Stimulated activated naive CD4-positive, alpha-beta T cell treated with Interleukin-2 at 50 U/mL for 16 hours (primary cell): Measurements from ENCODE around the gene FRG1.
"Not testable (repeated sequence)": the region's sequence is repeated elsewhere in the genome, so short reads cannot be mapped to it uniquely, and the experiment has no call there.

Experiments
- DNase-seq: peaks from one replicate; lab custom pipeline; 2025; lab: John Stamatoyannopoulos, UW

Gene FRG1

DNA sequence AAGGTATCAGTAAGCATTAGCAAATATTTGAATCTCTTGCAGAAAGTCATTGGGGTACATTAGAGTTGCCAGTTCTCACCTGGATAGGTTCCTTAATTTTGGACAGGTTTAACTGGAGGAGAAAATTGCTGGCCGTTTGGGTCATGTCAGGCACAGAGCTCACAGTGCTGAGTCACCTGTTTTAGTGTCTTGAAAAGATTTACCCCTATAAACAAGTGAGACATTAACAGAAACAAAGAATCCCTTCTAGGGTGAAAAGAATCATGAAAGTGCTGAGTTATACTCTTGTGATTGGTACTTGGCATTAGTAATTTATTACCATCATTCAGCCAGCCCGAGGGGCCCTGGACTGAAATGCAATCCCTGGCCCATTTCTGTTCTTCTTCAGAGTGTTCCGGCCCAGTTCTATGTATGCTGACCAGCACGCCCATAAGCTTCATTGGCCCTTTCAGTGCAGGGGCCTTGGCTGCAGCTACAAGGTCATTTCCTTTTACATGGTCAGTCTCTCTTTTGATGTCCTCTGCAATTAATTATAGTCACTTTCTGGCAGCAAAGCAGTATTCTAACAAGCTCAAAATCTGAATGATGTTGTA lies 45.1 kb downstream of the FRG1 start:
- DNase-seq = not testable (repeated sequence)

DNA sequence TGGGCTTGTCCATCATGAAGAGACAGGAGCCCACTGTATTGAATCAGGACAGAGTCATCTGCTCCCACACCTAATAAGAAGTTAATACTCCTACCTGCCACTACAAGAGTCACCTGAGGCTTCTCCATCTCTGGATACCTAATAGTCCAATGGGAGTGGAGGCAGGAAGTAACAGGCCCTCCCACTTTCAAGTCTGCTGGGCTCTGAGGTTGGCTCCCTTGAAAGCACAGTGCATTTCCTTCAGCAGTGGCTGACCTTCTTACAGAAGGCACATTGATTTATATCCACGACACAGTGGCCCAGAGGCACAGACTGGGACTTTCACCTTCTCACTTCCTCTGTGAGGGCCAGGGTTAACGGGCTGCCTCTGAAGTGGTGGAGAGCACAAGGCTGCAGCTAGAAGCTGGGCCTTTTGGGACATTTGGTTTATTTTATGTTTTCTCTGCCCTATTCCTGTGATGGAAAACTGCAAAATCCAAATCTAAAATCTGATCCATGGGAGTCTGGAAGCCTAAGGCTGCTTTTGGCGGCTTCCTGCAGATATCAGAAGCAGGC lies 48.3 kb downstream of the FRG1 start:
- DNase-seq = no peak

DNA sequence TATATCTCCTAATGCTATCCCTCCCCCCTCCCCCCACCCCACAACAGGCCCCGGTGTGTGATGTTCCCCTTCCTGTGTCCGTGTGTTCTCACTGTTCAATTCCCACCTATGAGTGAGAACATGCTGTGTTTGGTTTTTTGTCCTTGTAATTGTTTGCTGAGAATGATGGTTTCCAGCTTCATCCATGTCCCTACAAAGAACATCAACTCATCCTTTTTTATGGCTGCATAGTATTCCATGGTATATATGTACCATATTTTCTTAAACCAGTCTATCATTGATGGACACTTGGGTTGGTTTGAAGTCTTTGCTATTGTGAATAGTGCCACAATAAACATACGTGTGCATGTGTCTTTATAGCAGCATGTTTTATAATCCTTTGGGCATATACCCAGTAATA lies 49.3 kb downstream of the FRG1 start:
- not testable (repeated sequence) for DNase-seq
